ENCODE data around the gene RSRC1.

- TF ChIP-seq CTCF (IDR thresholded peaks at IDR 0.05) (no peak), EZH2 (IDR thresholded peaks at IDR 0.05) (no peak), EZH2phosphoT487 (IDR thresholded peaks at IDR 0.05) (no peak)
Observed at GRCh38 chr3:158452334-158452733, 342.4 kb downstream of the RSRC1 start.

Data from neural progenitor cell (in vitro differentiated cells).